OCI-LY3 (cell line): ENCODE results near the gene RHBDL1.

Experiments
- H2AFZ ChIP-seq: fragments of 200-600, 300-600 bp; shearing (Covaris generic); 2 replicates; pipeline ENCODE4 v1.6.0; 2014; ENCODE audit warnings: antibody characterized with exemption, low read depth, low read length
- H3K27ac ChIP-seq: fragments of 200-600, 300-600 bp; sonication (generic); 2 replicates; pipeline ENCODE4 v1.5.1; 2014; ENCODE audit warnings: mild to moderate bottlenecking, low read length, moderate library complexity, mixed read lengths
- H3K27me3 ChIP-seq: fragments of 200-600, 300-600 bp; sonication (generic); 2 replicates; pipeline ENCODE4 v1.6.1; 2014; ENCODE audit warnings: low read depth, low read length, mixed read lengths
- H3K36me3 ChIP-seq: fragments of 200-600, 300-600 bp; sonication (generic); replicated peaks from 2 replicates; pipeline ENCODE3; 2014; ENCODE audit warnings: low read depth, low read length, mixed read lengths
- H3K4me1 ChIP-seq: fragments of 300-600, 200-600 bp; sonication (generic); 2 replicates; pipeline ENCODE4 v1.6.1; 2014; ENCODE audit warnings: low read length, mixed read lengths
- H3K4me2 ChIP-seq: fragments of 200-600, 300-600 bp; sonication (generic); 2 replicates; pipeline ENCODE4 v1.6.1; 2014; ENCODE audit warnings: low read length, mixed read lengths
- H3K4me3 ChIP-seq: fragments of 300-600, 200-600 bp; sonication (generic); 2 replicates; pipeline ENCODE4 v1.5.1; 2014; ENCODE audit warnings: antibody characterized with exemption, mild to moderate bottlenecking, low read length, moderate library complexity
- H3K79me2 ChIP-seq: fragments of 300-600, 200-600 bp; shearing (Covaris generic); 2 replicates; pipeline ENCODE4 v1.6.1; 2014; ENCODE audit warnings: mild to moderate bottlenecking, low read length, mixed read lengths
- H3K9ac ChIP-seq: fragments of 300-600, 200-600 bp; shearing (Covaris generic); 2 replicates; pipeline ENCODE4 v1.6.0; 2014; ENCODE audit warnings: mild to moderate bottlenecking, low read length, moderate library complexity
- H3K9me3 ChIP-seq: fragments of 200-600, 300-600 bp; shearing (Covaris generic); 2 replicates; pipeline ENCODE4 v1.6.1; 2014; ENCODE audit warnings: low read length, mixed read lengths; ENCODE audit not compliant: insufficient read depth
- H4K20me1 ChIP-seq: fragments of 200-600, 300-600 bp; sonication (generic); 2 replicates; pipeline ENCODE4 v1.6.1; 2016; ENCODE audit warnings: low read length, mixed read lengths; ENCODE audit not compliant: insufficient read depth
- EZH2phosphoT487 ChIP-seq: fragments of 200-600 bp; shearing (Covaris generic); IDR thresholded peaks from 2 replicates; pipeline ENCODE4 v1.6.1; 2018; ENCODE audit warnings: antibody characterized with exemption, mixed run types, low read depth
- TF ChIP-seq, protein P1 (sequence below): fragments of 200-600, 300-600 bp; sonication (generic); IDR thresholded peaks from 2 replicates; pipeline ENCODE4 v1.5.1; 2014; ENCODE audit warnings: antibody characterized with exemption, low read length, low read depth

The RHBDL1 gene

DNA sequence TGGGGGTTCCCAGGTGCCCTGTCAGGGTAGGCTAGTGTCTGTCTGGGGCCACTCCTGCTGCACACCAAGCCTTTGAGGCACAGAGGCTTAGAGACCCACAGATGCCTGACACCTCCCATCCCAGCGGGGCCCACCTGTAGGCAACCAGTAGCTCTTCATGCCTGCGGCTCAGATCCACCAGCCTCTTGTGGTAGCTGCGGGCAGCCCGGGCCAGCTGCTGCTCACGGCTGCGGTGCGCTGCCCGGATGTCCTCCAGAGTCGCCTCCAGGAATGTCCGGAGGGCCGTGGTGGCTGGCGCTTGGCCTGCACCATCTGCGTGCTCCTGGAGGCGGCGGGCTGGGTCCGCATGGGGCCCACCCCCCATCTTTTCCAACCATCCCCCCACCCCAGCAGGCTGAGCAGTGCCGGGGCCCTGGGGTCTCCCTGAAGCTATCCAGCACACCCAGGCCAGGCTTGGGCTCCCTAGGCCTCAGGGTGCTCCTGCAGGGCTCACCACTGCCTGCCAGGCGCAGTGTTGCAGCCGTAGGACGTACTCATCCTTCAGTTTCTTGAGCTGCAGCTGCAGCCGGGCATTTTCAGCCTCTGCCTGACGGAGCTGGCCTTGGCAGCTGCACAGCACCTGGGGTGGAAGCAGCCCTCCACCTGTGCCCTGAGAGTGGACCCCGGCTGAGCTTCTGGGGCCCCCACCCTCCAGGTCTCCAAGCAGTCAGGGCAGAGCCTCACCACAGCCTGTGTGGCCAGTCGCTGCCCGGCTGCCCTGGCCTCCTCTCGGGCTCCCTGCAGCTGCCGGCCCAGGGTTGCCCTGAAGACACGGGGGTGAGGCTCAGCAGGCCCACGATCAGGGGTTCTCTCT, 48.9 kb downstream of the RHBDL1 start:
- no peaks in the 10 kb centered on the region for H3K9me3 ChIP-seq
- no peak overlapping the region for H3K4me2 ChIP-seq
- TF ChIP-seq EZH2phosphoT487 = no peak
- TF ChIP-seq, protein P1, sequence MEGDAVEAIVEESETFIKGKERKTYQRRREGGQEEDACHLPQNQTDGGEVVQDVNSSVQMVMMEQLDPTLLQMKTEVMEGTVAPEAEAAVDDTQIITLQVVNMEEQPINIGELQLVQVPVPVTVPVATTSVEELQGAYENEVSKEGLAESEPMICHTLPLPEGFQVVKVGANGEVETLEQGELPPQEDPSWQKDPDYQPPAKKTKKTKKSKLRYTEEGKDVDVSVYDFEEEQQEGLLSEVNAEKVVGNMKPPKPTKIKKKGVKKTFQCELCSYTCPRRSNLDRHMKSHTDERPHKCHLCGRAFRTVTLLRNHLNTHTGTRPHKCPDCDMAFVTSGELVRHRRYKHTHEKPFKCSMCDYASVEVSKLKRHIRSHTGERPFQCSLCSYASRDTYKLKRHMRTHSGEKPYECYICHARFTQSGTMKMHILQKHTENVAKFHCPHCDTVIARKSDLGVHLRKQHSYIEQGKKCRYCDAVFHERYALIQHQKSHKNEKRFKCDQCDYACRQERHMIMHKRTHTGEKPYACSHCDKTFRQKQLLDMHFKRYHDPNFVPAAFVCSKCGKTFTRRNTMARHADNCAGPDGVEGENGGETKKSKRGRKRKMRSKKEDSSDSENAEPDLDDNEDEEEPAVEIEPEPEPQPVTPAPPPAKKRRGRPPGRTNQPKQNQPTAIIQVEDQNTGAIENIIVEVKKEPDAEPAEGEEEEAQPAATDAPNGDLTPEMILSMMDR = no peak
- no peak overlapping the region for H2AFZ ChIP-seq
- H3K27ac ChIP-seq = no peak overlapping the region
- H3K9ac ChIP-seq = no peak overlapping the region
- H3K27me3 ChIP-seq = no peaks in the 10 kb centered on the region
- no peak overlapping the region for H3K4me3 ChIP-seq
- peaks cover 3% of the 10 kb centered on the region for H3K36me3 ChIP-seq
- H4K20me1 ChIP-seq = peaks cover 4% of the 10 kb centered on the region; the same call in 1 of the 2 replicates
- H3K79me2 ChIP-seq = peaks cover 5% of the 10 kb centered on the region; the same call in 1 of the 2 replicates
- H3K4me1 ChIP-seq = peaks cover 22% of the 10 kb centered on the region

DNA sequence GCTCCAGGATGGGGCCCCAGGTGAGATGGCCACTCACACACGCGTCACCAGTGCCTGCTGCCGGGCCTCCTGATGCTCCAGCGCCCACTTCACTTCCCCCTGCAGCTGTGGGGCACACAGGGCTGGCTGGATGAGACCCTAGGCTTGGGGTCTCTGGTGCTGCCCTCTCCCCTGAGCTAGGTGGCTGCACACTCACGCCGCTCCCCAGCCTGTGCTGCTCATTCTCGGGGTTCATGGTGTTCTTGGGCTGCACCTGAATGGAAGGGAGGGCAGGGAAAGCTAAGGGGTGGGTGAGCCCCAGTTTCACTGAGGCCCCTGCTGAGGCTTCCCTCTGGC, 49.5 kb downstream of the RHBDL1 start:
- H3K36me3 ChIP-seq = peaks cover 3% of the 10 kb centered on the region
- H3K27me3 ChIP-seq = no peaks in the 10 kb centered on the region
- H3K4me2 ChIP-seq = no peak overlapping the region
- peaks cover 4% of the 10 kb centered on the region; the same call in 1 of the 2 replicates for H4K20me1 ChIP-seq
- peaks cover 18% of the 10 kb centered on the region for H3K4me1 ChIP-seq
- TF ChIP-seq, protein P1 = no peak
- TF ChIP-seq EZH2phosphoT487 = no peak
- H2AFZ ChIP-seq = no peak overlapping the region
- peaks cover 5% of the 10 kb centered on the region; the same call in 1 of the 2 replicates for H3K79me2 ChIP-seq
- no peak overlapping the region for H3K9ac ChIP-seq
- H3K4me3 ChIP-seq = no peak overlapping the region
- H3K9me3 ChIP-seq = no peaks in the 10 kb centered on the region
- no peak overlapping the region for H3K27ac ChIP-seq

DNA sequence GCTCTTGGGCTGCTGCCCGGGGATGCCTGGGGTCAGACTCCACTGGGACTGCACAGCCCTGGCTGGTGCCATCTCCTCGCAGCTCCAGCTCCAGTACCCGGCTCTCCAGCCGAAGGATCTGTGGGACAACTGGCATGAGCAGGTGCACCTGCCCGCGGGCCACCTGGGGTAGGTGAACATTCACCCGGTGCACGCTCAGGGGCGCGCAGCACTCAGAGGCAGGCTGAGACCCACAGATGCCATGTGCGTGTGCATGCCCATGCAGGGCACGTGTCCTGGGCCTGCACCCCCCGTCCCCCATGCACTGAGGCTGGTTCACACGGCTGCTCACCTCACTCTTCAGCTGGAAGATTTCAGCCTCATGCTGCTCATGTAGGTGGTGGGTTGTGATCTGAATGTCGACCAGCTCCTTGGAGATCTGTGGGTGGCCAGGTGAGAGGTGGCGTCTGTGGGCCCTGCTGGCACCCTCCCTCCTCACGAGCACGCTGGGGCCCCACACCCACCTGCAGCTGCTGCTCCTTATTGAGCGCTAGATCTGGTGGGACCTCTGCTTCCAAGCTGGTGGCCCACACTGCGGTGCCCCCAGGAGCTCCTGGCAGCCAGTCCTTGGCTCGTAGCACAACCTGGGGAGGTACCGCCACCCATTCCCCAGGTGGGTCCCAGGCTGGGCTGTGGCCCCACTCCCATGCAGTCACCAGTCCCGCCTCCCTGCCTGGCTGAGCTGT, 50.2 kb downstream of the RHBDL1 start:
- Histone ChIP-seq H3K27me3 (no peaks in the 10 kb centered on the region), H4K20me1 (peaks cover 4% of the 10 kb centered on the region; the same call in 1 of the 2 replicates), H3K4me1 (peaks cover 16% of the 10 kb centered on the region), H3K9ac (peak overlapping the region; percentile 54; the same call in 1 of the 2 replicates), H3K4me2 (peak overlapping the region; percentile 91), H3K79me2 (peaks cover 5% of the 10 kb centered on the region; the same call in 1 of the 2 replicates), H3K27ac (no peak overlapping the region), H3K9me3 (no peaks in the 10 kb centered on the region), H3K4me3 (peak overlapping the region; percentile 90), H2AFZ (no peak overlapping the region), H3K36me3 (peaks cover 3% of the 10 kb centered on the region)
- no peak for TF ChIP-seq EZH2phosphoT487
- TF ChIP-seq, protein P1 = no peak

DNA sequence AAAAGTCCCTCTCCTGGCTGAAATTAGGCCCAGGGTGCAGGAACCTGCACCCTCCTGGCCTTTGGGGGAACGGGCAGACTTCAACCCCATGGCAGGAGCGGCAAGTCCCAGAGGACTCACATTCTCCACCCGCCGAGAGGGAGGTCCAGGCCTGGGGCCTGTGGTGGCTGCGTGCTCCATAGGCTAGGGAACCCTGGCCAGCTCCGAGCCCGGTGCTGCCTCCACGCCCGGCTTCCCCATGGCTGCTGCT, 50.6 kb downstream of the RHBDL1 start:
- Histone ChIP-seq H3K9ac (peak overlapping the region; percentile 54; the same call in 1 of the 2 replicates), H3K36me3 (peaks cover 3% of the 10 kb centered on the region), H4K20me1 (peaks cover 4% of the 10 kb centered on the region; the same call in 1 of the 2 replicates), H2AFZ (no peak overlapping the region), H3K9me3 (no peaks in the 10 kb centered on the region), H3K4me2 (peak overlapping the region; percentile 91), H3K4me1 (peaks cover 16% of the 10 kb centered on the region), H3K79me2 (peaks cover 5% of the 10 kb centered on the region; the same call in 1 of the 2 replicates), H3K27me3 (no peaks in the 10 kb centered on the region), H3K27ac (no peak overlapping the region), H3K4me3 (peak overlapping the region; percentile 90)
- no peak for TF ChIP-seq EZH2phosphoT487
- TF ChIP-seq, protein P1 = no peak
